ENCODE measurements around the gene RNF181.

DNA sequence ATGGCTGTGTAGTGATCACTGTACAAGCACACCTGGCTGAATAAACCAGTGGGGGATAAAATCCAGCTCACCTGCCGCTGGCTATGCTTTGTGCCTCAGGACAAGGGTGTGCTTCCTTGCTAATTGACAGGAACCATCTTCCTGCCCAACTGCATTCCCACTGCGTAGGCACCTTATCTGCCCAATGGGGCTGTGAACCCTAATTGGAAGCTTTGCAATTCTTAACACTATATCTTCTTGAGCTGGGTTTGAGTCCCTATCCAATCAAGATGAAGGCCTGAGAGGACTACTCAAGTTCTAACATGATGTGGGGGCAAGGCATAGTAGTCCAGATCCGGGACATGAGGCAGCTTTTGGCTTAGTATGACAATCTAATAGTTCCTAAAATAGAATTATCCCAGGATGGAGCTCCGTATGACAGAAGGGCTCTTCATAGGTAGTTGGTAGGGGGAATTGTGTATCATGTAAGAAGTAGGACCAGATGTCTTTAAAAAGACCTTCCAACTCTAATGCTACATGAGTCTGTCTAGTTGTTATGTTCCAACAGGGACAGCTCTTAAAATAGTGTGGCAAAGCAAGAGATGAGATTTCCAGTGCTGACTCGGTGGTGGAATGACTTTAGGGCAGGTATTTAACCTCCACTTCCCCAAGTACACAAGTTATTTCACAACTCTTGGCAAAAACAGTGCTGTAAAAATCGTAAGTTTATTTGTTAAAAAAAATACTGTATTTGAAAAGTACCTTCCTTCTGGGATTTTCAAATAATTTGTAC is 9.2 kb downstream of the RNF181 start:
- TF ChIP-seq, protein P1, sequence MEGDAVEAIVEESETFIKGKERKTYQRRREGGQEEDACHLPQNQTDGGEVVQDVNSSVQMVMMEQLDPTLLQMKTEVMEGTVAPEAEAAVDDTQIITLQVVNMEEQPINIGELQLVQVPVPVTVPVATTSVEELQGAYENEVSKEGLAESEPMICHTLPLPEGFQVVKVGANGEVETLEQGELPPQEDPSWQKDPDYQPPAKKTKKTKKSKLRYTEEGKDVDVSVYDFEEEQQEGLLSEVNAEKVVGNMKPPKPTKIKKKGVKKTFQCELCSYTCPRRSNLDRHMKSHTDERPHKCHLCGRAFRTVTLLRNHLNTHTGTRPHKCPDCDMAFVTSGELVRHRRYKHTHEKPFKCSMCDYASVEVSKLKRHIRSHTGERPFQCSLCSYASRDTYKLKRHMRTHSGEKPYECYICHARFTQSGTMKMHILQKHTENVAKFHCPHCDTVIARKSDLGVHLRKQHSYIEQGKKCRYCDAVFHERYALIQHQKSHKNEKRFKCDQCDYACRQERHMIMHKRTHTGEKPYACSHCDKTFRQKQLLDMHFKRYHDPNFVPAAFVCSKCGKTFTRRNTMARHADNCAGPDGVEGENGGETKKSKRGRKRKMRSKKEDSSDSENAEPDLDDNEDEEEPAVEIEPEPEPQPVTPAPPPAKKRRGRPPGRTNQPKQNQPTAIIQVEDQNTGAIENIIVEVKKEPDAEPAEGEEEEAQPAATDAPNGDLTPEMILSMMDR (conservative IDR thresholded peaks at IDR 0.05; ENCODE audit: low read length): no peak
- TF ChIP-seq EZH2phosphoT487 (IDR thresholded peaks at IDR 0.05; ENCODE audit: borderline replicate concordance, low read depth, low read length): no peak
